SK-N-SH (cell line): Measurements from ENCODE around the gene LEMD1.

Experiments used
- CHD2 ChIP-seq: fragments of 150-350 bp; IDR thresholded peaks from 2 replicates; pipeline ENCODE4 v1.6.1; 2018; ENCODE audit warnings: low read length; ENCODE audit not compliant: partially characterized antibody
- GABPA ChIP-seq: IDR thresholded peaks from 2 replicates; pipeline ENCODE4 v1.4.0; 2012; ENCODE audit warnings: low read depth, mild to moderate bottlenecking
- JUND ChIP-seq: IDR thresholded peaks from 2 replicates; pipeline ENCODE4 v1.4.0; 2012
- MXI1 ChIP-seq: IDR thresholded peaks from 2 replicates; pipeline ENCODE4 v1.6.1; 2012; ENCODE audit warnings: mild to moderate bottlenecking, low read depth, low read length, improper control_type of control experiment
- RAD21 ChIP-seq: IDR thresholded peaks from 2 replicates; pipeline ENCODE4 v1.6.1; 2012; ENCODE audit warnings: mild to moderate bottlenecking, low read length
- RFX5 ChIP-seq: IDR thresholded peaks from 2 replicates; pipeline ENCODE4 v1.6.1; 2012; ENCODE audit warnings: mild to moderate bottlenecking, improper control_type of control experiment, low read length
- TAF1 ChIP-seq: IDR thresholded peaks from 2 replicates; pipeline ENCODE4 v1.6.1; 2012; ENCODE audit warnings: low read depth, mild to moderate bottlenecking, low read length, moderate library complexity, borderline replicate concordance
- YY1 ChIP-seq: IDR thresholded peaks from 2 replicates; pipeline ENCODE4 v1.4.0; 2012; ENCODE audit warnings: low read depth, mild to moderate bottlenecking
- TF ChIP-seq, protein P1 (sequence below): fragments of 200-600 bp; sonication (generic); IDR thresholded peaks from 2 replicates; pipeline ENCODE4 v1.6.1; 2017; ENCODE audit warnings: antibody characterized with exemption, mild to moderate bottlenecking, moderate library complexity
- TF ChIP-seq, protein P2 (sequence below): IDR thresholded peaks from 2 replicates; pipeline ENCODE4 v1.4.0; 2012; ENCODE audit warnings: low read depth, borderline replicate concordance
- TF ChIP-seq, protein P3 (sequence below): fragments of 150-350 bp; IDR thresholded peaks from 2 replicates; pipeline ENCODE4 v1.6.1; 2017; ENCODE audit warnings: antibody characterized with exemption, low read length, low read depth, borderline replicate concordance
- TF ChIP-seq, protein P4 (sequence below): IDR thresholded peaks from 2 replicates; pipeline ENCODE4; 2012
- TF ChIP-seq, protein P5 (sequence below): IDR thresholded peaks from 2 replicates; pipeline ENCODE4 v1.4.0; 2012; ENCODE audit warnings: low read depth
- TF ChIP-seq, protein P6 (sequence below): IDR thresholded peaks from 2 replicates; pipeline ENCODE4 v1.6.1; 2012; ENCODE audit warnings: mild to moderate bottlenecking, low read depth, low read length, moderate library complexity

DNA sequence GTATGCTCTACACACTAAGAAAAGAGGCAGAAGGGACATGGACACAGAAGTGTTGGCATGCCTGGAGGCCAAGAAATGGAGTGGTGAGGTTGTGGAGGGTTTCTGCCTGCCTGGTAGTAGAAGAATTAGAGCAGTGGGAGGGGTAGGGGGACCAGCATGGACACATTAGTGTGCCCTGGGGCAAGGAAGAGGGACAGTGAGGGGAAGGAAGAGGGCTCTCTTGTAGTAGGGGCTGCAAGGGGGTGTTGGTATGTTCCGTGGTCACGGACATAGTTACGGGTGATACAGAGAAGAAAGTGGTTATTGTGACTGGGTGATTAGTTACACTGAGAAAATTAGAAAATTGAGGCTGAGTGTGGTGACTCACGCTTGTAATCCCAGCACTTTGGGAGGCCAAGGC lies 23.3 kb downstream of the LEMD1 start:
- TF ChIP-seq, protein P1, sequence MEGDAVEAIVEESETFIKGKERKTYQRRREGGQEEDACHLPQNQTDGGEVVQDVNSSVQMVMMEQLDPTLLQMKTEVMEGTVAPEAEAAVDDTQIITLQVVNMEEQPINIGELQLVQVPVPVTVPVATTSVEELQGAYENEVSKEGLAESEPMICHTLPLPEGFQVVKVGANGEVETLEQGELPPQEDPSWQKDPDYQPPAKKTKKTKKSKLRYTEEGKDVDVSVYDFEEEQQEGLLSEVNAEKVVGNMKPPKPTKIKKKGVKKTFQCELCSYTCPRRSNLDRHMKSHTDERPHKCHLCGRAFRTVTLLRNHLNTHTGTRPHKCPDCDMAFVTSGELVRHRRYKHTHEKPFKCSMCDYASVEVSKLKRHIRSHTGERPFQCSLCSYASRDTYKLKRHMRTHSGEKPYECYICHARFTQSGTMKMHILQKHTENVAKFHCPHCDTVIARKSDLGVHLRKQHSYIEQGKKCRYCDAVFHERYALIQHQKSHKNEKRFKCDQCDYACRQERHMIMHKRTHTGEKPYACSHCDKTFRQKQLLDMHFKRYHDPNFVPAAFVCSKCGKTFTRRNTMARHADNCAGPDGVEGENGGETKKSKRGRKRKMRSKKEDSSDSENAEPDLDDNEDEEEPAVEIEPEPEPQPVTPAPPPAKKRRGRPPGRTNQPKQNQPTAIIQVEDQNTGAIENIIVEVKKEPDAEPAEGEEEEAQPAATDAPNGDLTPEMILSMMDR = no peak
- no peak for TF ChIP-seq RFX5
- TF ChIP-seq GABPA = no peak
- TF ChIP-seq, protein P2, sequence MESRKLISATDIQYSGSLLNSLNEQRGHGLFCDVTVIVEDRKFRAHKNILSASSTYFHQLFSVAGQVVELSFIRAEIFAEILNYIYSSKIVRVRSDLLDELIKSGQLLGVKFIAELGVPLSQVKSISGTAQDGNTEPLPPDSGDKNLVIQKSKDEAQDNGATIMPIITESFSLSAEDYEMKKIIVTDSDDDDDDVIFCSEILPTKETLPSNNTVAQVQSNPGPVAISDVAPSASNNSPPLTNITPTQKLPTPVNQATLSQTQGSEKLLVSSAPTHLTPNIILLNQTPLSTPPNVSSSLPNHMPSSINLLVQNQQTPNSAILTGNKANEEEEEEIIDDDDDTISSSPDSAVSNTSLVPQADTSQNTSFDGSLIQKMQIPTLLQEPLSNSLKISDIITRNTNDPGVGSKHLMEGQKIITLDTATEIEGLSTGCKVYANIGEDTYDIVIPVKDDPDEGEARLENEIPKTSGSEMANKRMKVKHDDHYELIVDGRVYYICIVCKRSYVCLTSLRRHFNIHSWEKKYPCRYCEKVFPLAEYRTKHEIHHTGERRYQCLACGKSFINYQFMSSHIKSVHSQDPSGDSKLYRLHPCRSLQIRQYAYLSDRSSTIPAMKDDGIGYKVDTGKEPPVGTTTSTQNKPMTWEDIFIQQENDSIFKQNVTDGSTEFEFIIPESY = no peak
- TF ChIP-seq MXI1 = no peak
- TF ChIP-seq, protein P3, sequence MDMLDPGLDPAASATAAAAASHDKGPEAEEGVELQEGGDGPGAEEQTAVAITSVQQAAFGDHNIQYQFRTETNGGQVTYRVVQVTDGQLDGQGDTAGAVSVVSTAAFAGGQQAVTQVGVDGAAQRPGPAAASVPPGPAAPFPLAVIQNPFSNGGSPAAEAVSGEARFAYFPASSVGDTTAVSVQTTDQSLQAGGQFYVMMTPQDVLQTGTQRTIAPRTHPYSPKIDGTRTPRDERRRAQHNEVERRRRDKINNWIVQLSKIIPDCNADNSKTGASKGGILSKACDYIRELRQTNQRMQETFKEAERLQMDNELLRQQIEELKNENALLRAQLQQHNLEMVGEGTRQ = no peak
- no peak for TF ChIP-seq CHD2
- TF ChIP-seq JUND = no peak
- TF ChIP-seq TAF1 = no peak
- no peak for TF ChIP-seq YY1
- TF ChIP-seq, protein P4, sequence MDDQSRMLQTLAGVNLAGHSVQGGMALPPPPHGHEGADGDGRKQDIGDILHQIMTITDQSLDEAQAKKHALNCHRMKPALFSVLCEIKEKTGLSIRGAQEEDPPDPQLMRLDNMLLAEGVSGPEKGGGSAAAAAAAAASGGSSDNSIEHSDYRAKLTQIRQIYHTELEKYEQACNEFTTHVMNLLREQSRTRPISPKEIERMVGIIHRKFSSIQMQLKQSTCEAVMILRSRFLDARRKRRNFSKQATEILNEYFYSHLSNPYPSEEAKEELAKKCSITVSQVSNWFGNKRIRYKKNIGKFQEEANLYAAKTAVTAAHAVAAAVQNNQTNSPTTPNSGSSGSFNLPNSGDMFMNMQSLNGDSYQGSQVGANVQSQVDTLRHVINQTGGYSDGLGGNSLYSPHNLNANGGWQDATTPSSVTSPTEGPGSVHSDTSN = no peak
- TF ChIP-seq RAD21 = no peak
- TF ChIP-seq, protein P5, sequence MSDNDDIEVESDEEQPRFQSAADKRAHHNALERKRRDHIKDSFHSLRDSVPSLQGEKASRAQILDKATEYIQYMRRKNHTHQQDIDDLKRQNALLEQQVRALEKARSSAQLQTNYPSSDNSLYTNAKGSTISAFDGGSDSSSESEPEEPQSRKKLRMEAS = no peak
- TF ChIP-seq, protein P6, sequence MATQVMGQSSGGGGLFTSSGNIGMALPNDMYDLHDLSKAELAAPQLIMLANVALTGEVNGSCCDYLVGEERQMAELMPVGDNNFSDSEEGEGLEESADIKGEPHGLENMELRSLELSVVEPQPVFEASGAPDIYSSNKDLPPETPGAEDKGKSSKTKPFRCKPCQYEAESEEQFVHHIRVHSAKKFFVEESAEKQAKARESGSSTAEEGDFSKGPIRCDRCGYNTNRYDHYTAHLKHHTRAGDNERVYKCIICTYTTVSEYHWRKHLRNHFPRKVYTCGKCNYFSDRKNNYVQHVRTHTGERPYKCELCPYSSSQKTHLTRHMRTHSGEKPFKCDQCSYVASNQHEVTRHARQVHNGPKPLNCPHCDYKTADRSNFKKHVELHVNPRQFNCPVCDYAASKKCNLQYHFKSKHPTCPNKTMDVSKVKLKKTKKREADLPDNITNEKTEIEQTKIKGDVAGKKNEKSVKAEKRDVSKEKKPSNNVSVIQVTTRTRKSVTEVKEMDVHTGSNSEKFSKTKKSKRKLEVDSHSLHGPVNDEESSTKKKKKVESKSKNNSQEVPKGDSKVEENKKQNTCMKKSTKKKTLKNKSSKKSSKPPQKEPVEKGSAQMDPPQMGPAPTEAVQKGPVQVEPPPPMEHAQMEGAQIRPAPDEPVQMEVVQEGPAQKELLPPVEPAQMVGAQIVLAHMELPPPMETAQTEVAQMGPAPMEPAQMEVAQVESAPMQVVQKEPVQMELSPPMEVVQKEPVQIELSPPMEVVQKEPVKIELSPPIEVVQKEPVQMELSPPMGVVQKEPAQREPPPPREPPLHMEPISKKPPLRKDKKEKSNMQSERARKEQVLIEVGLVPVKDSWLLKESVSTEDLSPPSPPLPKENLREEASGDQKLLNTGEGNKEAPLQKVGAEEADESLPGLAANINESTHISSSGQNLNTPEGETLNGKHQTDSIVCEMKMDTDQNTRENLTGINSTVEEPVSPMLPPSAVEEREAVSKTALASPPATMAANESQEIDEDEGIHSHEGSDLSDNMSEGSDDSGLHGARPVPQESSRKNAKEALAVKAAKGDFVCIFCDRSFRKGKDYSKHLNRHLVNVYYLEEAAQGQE = no peak
